ENCODE data around the gene AK1. TPM values are rescaled to one million over a fixed set of nuclear protein-coding genes. Genes with fewer than 3 reads are reported as not detected.

Gene AK1
- total RNA-seq, 1 experiment from 2014 or later, result 39.2 TPM

DNA sequence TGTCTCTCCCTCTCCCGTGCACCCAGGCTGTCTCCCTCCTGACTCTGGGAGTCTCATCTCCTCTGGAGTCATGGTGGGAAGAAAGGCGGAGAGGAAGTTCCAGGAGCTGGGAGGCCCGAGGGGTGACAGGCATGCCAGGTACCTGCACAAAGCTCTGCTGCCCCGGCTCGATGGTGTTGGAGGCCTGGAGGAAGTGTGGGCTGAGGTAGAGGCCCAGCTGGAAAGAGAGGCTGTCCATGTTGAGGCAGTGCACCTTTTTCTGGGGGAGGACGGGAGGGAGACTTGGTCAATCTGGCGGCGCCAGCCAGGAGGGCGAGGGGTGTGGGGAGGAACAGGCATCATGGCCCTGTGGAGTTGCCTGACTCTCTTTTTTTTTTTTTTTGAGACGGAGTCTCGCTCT, 58.9 kb downstream of the AK1 start:
- ChIA-PET CTCF (interaction anchor here (0.5 to 0.6 kb wide), 2 partner anchors 464 to 931 kb away, joined by 3 to 7 read pairs; no protein-coding TSS in a partner anchor), POLR2A (interaction anchor here (0.6 kb wide), 1 partner anchor 26 kb away, joined by 4 read pairs; no protein-coding TSS in a partner anchor)
- H3K4me1 ChIP-seq, result no peaks in the 10 kb centered on the region
- H3K27me3 ChIP-seq (replicated peaks; ENCODE audit: control insufficient read depth, insufficient read depth, low read length), result no peaks in the 10 kb centered on the region
- Mint-ChIP-seq H3K4me1 (ENCODE audit: low read depth, unreplicated experiment) (no peaks in the 10 kb centered on the region), H3K9me3 (ENCODE audit: unreplicated experiment) (no peaks in the 10 kb centered on the region), H3K27me3 (ENCODE audit: insufficient read depth, unreplicated experiment) (no peaks in the 10 kb centered on the region), H3K27ac (ENCODE audit: unreplicated experiment) (no peak overlapping the region), H3K4me3 (ENCODE audit: unreplicated experiment) (no peak overlapping the region), H3K36me3 (ENCODE audit: insufficient read depth, unreplicated experiment) (peaks cover 6% of the 10 kb centered on the region)
- TF ChIP-seq, protein P1, sequence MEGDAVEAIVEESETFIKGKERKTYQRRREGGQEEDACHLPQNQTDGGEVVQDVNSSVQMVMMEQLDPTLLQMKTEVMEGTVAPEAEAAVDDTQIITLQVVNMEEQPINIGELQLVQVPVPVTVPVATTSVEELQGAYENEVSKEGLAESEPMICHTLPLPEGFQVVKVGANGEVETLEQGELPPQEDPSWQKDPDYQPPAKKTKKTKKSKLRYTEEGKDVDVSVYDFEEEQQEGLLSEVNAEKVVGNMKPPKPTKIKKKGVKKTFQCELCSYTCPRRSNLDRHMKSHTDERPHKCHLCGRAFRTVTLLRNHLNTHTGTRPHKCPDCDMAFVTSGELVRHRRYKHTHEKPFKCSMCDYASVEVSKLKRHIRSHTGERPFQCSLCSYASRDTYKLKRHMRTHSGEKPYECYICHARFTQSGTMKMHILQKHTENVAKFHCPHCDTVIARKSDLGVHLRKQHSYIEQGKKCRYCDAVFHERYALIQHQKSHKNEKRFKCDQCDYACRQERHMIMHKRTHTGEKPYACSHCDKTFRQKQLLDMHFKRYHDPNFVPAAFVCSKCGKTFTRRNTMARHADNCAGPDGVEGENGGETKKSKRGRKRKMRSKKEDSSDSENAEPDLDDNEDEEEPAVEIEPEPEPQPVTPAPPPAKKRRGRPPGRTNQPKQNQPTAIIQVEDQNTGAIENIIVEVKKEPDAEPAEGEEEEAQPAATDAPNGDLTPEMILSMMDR (IDR thresholded peaks at IDR 0.05; ENCODE audit: insufficient read depth in 1 of 2, low read depth in 1 of 2, low read length in 1 of 2, severe bottlenecking in 1 of 2, unreplicated experiment in 1 of 2), result no peak
- no peaks in the 10 kb centered on the region for H3K36me3 ChIP-seq (ENCODE audit: control insufficient read depth, insufficient read depth, low read length)
- BruUV-seq (replicated peaks), result no TSS peak
- intact Hi-C loops (cut with micrococcal nuclease; ENCODE audit: unreplicated experiment), result no loop called here
- no peak overlapping the region for H3K4me3 ChIP-seq (ENCODE audit: low read depth, low read length)
- DNase-seq, result no peak
- H3K9me3 ChIP-seq, result no peaks in the 10 kb centered on the region

DNA sequence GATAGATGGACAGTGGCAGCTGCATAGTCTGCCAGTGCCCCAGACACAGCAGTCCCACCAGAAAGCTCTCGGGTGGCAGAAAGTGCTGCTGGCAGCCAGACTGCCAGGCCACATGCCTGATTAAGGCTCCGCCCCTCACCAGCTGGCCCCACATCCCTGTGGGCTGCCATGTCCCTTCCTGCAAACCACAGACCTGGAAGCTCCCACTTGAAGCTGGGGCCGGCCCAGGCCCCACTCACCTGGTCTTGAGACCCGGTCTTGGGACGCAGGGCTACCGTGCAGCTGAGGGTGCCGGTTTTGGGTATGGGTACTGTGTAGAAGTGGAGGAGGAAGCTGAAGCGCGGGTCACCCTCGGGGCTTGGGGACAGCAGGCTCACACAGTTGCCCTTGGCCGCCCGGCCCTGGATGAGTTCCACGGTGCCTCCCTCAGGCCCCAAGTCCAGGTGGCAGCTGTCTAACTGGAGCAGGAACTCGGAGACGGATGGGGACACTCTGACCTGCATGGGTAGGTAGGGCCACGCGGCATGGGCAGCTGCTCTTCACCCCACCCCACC, 59.5 kb downstream of the AK1 start:
- no peaks in the 10 kb centered on the region for H3K27me3 ChIP-seq (replicated peaks; ENCODE audit: control insufficient read depth, insufficient read depth, low read length)
- Mint-ChIP-seq H3K36me3 (ENCODE audit: insufficient read depth, unreplicated experiment) (peaks cover 8% of the 10 kb centered on the region), H3K9me3 (ENCODE audit: unreplicated experiment) (no peaks in the 10 kb centered on the region), H3K4me3 (ENCODE audit: unreplicated experiment) (no peak overlapping the region), H3K27ac (ENCODE audit: unreplicated experiment) (no peak overlapping the region), H3K4me1 (ENCODE audit: low read depth, unreplicated experiment) (no peaks in the 10 kb centered on the region), H3K27me3 (ENCODE audit: insufficient read depth, unreplicated experiment) (no peaks in the 10 kb centered on the region)
- CTCF ChIA-PET, result interaction anchor here (0.5 to 0.6 kb wide), 2 partner anchors 52 to 463 kb away, joined by 6 to 7 read pairs; no protein-coding TSS in a partner anchor
- POLR2A ChIA-PET, result no interaction called here
- no peaks in the 10 kb centered on the region for H3K9me3 ChIP-seq
- no TSS peak for BruUV-seq (replicated peaks)
- intact Hi-C loops (cut with micrococcal nuclease; ENCODE audit: unreplicated experiment), result no loop called here
- H3K4me1 ChIP-seq, result no peaks in the 10 kb centered on the region
- DNase-seq, result no peak
- peaks cover 1% of the 10 kb centered on the region; the same call in 1 of the 2 replicates for H3K36me3 ChIP-seq (ENCODE audit: control insufficient read depth, insufficient read depth, low read length)
- no peak overlapping the region for H3K4me3 ChIP-seq (ENCODE audit: low read depth, low read length)
- TF ChIP-seq, protein P1 (IDR thresholded peaks at IDR 0.05; ENCODE audit: insufficient read depth in 1 of 2, low read depth in 1 of 2, low read length in 1 of 2, severe bottlenecking in 1 of 2, unreplicated experiment in 1 of 2), result no peak

DNA sequence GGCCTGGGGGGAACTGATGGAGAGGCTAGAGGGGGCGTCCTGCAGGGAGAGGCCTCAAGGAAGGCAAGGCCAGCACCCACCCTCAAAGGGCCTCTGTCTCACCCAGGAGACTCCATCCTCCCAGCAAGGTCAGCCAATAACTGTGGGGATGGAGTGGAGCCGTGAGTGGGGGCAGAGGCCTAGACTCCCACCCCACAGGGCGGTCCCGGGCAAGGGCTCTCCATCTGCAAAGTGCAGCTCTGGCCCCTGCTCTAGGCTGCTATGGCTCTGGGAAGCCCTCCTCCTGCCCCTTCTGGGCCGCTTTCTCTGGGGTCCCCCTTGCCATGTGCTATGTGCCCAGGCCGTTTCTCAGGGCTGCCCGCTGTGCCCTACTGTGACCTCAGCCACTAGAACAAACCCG, 60.7 kb downstream of the AK1 start:
- Mint-ChIP-seq H3K9me3 (ENCODE audit: unreplicated experiment) (no peaks in the 10 kb centered on the region), H3K36me3 (ENCODE audit: insufficient read depth, unreplicated experiment) (peaks cover 19% of the 10 kb centered on the region), H3K4me1 (ENCODE audit: low read depth, unreplicated experiment) (no peaks in the 10 kb centered on the region), H3K4me3 (ENCODE audit: unreplicated experiment) (no peak overlapping the region), H3K27me3 (ENCODE audit: insufficient read depth, unreplicated experiment) (no peaks in the 10 kb centered on the region), H3K27ac (ENCODE audit: unreplicated experiment) (no peak overlapping the region)
- H3K27me3 ChIP-seq (replicated peaks; ENCODE audit: control insufficient read depth, insufficient read depth, low read length), result no peaks in the 10 kb centered on the region
- no peak for DNase-seq
- H3K4me1 ChIP-seq, result no peaks in the 10 kb centered on the region
- no peaks in the 10 kb centered on the region for H3K9me3 ChIP-seq
- no TSS peak for BruUV-seq (replicated peaks)
- ChIA-PET POLR2A (no interaction called here), CTCF (no interaction called here)
- H3K4me3 ChIP-seq (ENCODE audit: low read depth, low read length), result no peak overlapping the region
- intact Hi-C loops (cut with micrococcal nuclease; ENCODE audit: unreplicated experiment), result no loop called here
- H3K36me3 ChIP-seq (ENCODE audit: control insufficient read depth, insufficient read depth, low read length), result peaks cover 1% of the 10 kb centered on the region; the same call in 1 of the 2 replicates
- TF ChIP-seq, protein P1 (IDR thresholded peaks at IDR 0.05; ENCODE audit: insufficient read depth in 1 of 2, low read depth in 1 of 2, low read length in 1 of 2, severe bottlenecking in 1 of 2, unreplicated experiment in 1 of 2), result no peak

Small RNAs within 50 kb of the gene (microRNA-seq; reads per million reads assigned to microRNA genes)
- gene MIR4672, result not detected

Other genes starting within 250 kb of the AK1 start
- not detected in 2 replicates for gene CFAP157, start 170.7 kb downstream of the AK1 start, total RNA-seq (2022)
- 8.7 and 11.2 TPM in 2 replicates for gene PTRH1, start 162.0 kb downstream of the AK1 start, total RNA-seq (2022)
- gene TTC16, start 161.6 kb downstream of the AK1 start, total RNA-seq (2022), result not detected in 2 replicates
- gene TOR2A, start 142.4 kb downstream of the AK1 start, total RNA-seq (2022), result 12.9 and 14.2 TPM in 2 replicates
- 0.34 TPM in 1 of 2 replicates, not detected in the other for gene SH2D3C, start 99.0 kb downstream of the AK1 start, total RNA-seq (2022)
- 47.9 and 48.2 TPM in 2 replicates for gene CDK9, start 91.6 kb downstream of the AK1 start, total RNA-seq (2022)
- gene FPGS, start 74.8 kb downstream of the AK1 start, total RNA-seq (2022), result 54.4 and 57.3 TPM in 2 replicates
- 0.18 and 0.53 TPM in 2 replicates for gene ENG, start 23.0 kb downstream of the AK1 start, total RNA-seq (2022)
- 20.7 and 25.1 TPM in 2 replicates for gene ST6GALNAC6, start 21.9 kb upstream of the AK1 start, total RNA-seq (2022)
- gene ST6GALNAC4, start 39.4 kb upstream of the AK1 start, total RNA-seq (2022), result 12.1 and 13.2 TPM in 2 replicates
- 2.3 and 3.8 TPM in 2 replicates for gene PIP5KL1, start 53.1 kb upstream of the AK1 start, total RNA-seq (2022)
- 38.7 and 39.4 TPM in 2 replicates for gene DPM2, start 60.2 kb upstream of the AK1 start, total RNA-seq (2022)
- gene EEIG1, start 103.3 kb upstream of the AK1 start, total RNA-seq (2022), result 44.1 and 47.1 TPM in 2 replicates
- gene NAIF1, start 189.6 kb upstream of the AK1 start, total RNA-seq (2022), result 8.5 and 8.6 TPM in 2 replicates
- gene SLC25A25, start 190.6 kb upstream of the AK1 start, total RNA-seq (2022), result 16.5 and 18.5 TPM in 2 replicates